ENCODE measurements around the gene HTT. TPM values are rescaled to one million over a fixed set of nuclear protein-coding genes. Genes with fewer than 3 reads are reported as not detected.
A peak's percentile ranks its signal among the peaks of the same experiment; 100 is the strongest.

The HTT gene
- total RNA-seq, 2 experiments from 2014 or later: 54.2 to 56.5 TPM

GRCh38 chr4:3188118-3188517 lies 113.6 kb downstream of the HTT start:
- ChIA-PET CTCF (no interaction called here), POLR2A (no interaction called here)
- H3K36me3 Mint-ChIP-seq (ENCODE audit: low read depth): peaks cover 29% of the 10 kb centered on the region
- H3K27me3 Mint-ChIP-seq: no peaks in the 10 kb centered on the region
- intact Hi-C loops (cut with micrococcal nuclease): no loop called here
- no peak for ATAC-seq
- H3K27ac Mint-ChIP-seq: no peak overlapping the region
- H3K4me3 Mint-ChIP-seq: no peak overlapping the region
- H3K9me3 Mint-ChIP-seq: no peaks in the 10 kb centered on the region
- TF ChIP-seq CTCF (IDR thresholded peaks at IDR 0.05): no peak
- no peak for DNase-seq
- H3K4me1 Mint-ChIP-seq (ENCODE audit: low read depth): peaks cover 14% of the 10 kb centered on the region

GRCh38 chr4:3189459-3189858 lies 115.0 kb downstream of the HTT start:
- no peak for ATAC-seq
- Mint-ChIP-seq H3K4me1 (ENCODE audit: low read depth) (peaks cover 22% of the 10 kb centered on the region), H3K9me3 (no peaks in the 10 kb centered on the region), H3K27me3 (no peaks in the 10 kb centered on the region), H3K27ac (no peak overlapping the region), H3K4me3 (no peak overlapping the region), H3K36me3 (ENCODE audit: low read depth) (peaks cover 20% of the 10 kb centered on the region)
- CTCF ChIA-PET: no interaction called here
- DNase-seq: no peak
- POLR2A ChIA-PET: interaction anchor here (1.9 kb wide), 1 partner anchor 12 kb away, joined by 7 read pairs; no protein-coding TSS in a partner anchor
- intact Hi-C loops (cut with micrococcal nuclease): no loop called here
- TF ChIP-seq CTCF (IDR thresholded peaks at IDR 0.05): no peak

- no peak overlapping the region for H3K27ac Mint-ChIP-seq
- peaks cover 21% of the 10 kb centered on the region for H3K36me3 Mint-ChIP-seq (ENCODE audit: low read depth)
- intact Hi-C loops (cut with micrococcal nuclease): no loop called here
- peaks cover 33% of the 10 kb centered on the region for H3K4me1 Mint-ChIP-seq (ENCODE audit: low read depth)
- DNase-seq (no peak), ATAC-seq (no peak)
- H3K9me3 Mint-ChIP-seq: no peaks in the 10 kb centered on the region
- no peaks in the 10 kb centered on the region for H3K27me3 Mint-ChIP-seq
- no peak for TF ChIP-seq CTCF (IDR thresholded peaks at IDR 0.05)
- ChIA-PET POLR2A (interaction anchor here (0.9 to 1.9 kb wide), 2 partner anchors 11 to 83 kb away, joined by 4 to 7 read pairs; no protein-coding TSS in a partner anchor), CTCF (interaction anchor here (0.9 kb wide), 1 partner anchor 9 kb away, joined by 3 read pairs; no protein-coding TSS in a partner anchor)
- no peak overlapping the region for H3K4me3 Mint-ChIP-seq
Observed at GRCh38 chr4:3190549-3190948, 116.1 kb downstream of the HTT start.

GRCh38 chr4:3192188-3192587 lies 117.7 kb downstream of the HTT start:
- POLR2A ChIA-PET: interaction anchor here (0.9 kb wide), 1 partner anchor 52 kb away, joined by 3 read pairs; no protein-coding TSS in a partner anchor
- CTCF ChIA-PET: interaction anchor here (1.1 to 5.6 kb wide), 4 partner anchors 33 to 288 kb away, joined by 3 to 23 read pairs (median 4); no protein-coding TSS in a partner anchor
- ATAC-seq: peak; percentile 54
- no peaks in the 10 kb centered on the region for H3K27me3 Mint-ChIP-seq
- peaks cover 50% of the 10 kb centered on the region for H3K4me1 Mint-ChIP-seq (ENCODE audit: low read depth)
- TF ChIP-seq CTCF (IDR thresholded peaks at IDR 0.05): no peak
- peak overlapping the region; percentile 43 for H3K27ac Mint-ChIP-seq
- H3K9me3 Mint-ChIP-seq: no peaks in the 10 kb centered on the region
- H3K4me3 Mint-ChIP-seq: no peak overlapping the region
- peak; percentile 19 for DNase-seq
- intact Hi-C loops (cut with micrococcal nuclease): no loop called here
- H3K36me3 Mint-ChIP-seq (ENCODE audit: low read depth): peaks cover 17% of the 10 kb centered on the region

- no peaks in the 10 kb centered on the region for H3K27me3 Mint-ChIP-seq
- ChIA-PET CTCF (interaction anchor here (1.4 to 5.6 kb wide), 5 partner anchors 9 to 155 kb away, joined by 3 to 23 read pairs (median 6); no protein-coding TSS in a partner anchor), POLR2A (interaction anchor here (0.9 kb wide), 1 partner anchor 53 kb away, joined by 3 read pairs; no protein-coding TSS in a partner anchor)
- TF ChIP-seq CTCF (IDR thresholded peaks at IDR 0.05): no peak
- intact Hi-C loops (cut with micrococcal nuclease): no loop called here
- ATAC-seq: no peak
- no peak overlapping the region for H3K4me3 Mint-ChIP-seq
- no peak overlapping the region for H3K27ac Mint-ChIP-seq
- peaks cover 20% of the 10 kb centered on the region for H3K36me3 Mint-ChIP-seq (ENCODE audit: low read depth)
- H3K9me3 Mint-ChIP-seq: no peaks in the 10 kb centered on the region
- DNase-seq: no peak
- peaks cover 54% of the 10 kb centered on the region for H3K4me1 Mint-ChIP-seq (ENCODE audit: low read depth)
Observed at GRCh38 chr4:3192827-3193226, 118.3 kb downstream of the HTT start.
